Measurements from ENCODE around the gene ARHGAP6. TPM values are rescaled to one million over a fixed set of nuclear protein-coding genes. Genes with fewer than 3 reads are reported as not detected.

The ARHGAP6 gene
- total RNA-seq, 1 experiment from 2014 or later = 0.07 TPM

- Histone ChIP-seq H3K4me2 (ENCODE audit: insufficient read depth, insufficient read length, low read length) (no peak overlapping the region), H2BK12ac (ENCODE audit: insufficient read length, low read depth, low read length) (no peak overlapping the region), H3K9me3 (ENCODE audit: control insufficient read depth, low read depth, low read length) (no peaks in the 10 kb centered on the region), H2AK5ac (ENCODE audit: insufficient read length, low read length) (no peak overlapping the region), H4K5ac (ENCODE audit: insufficient read length, low read depth, low read length) (no peak overlapping the region), H3K79me2 (ENCODE audit: insufficient read depth, low read length) (no peaks in the 10 kb centered on the region), H3K18ac (ENCODE audit: insufficient read length, low read depth, low read length) (no peak overlapping the region), H2BK15ac (ENCODE audit: low read depth, low read length) (no peak overlapping the region), H3T11ph (ENCODE audit: low read length) (no peak overlapping the region), H4K8ac (replicated peaks; ENCODE audit: insufficient read length, low read depth, low read length) (no peak overlapping the region), H4K20me1 (ENCODE audit: control insufficient read depth, insufficient read depth, insufficient read length) (no peaks in the 10 kb centered on the region), H2BK120ac (ENCODE audit: low read depth, low read length, poor library complexity, severe bottlenecking) (no peak overlapping the region), H3K4me1 (ENCODE audit: insufficient read depth, low read length) (no peaks in the 10 kb centered on the region), H4K91ac (ENCODE audit: insufficient read length, low read depth, low read length) (no peak overlapping the region), H3K4ac (ENCODE audit: low read depth, low read length) (no peak overlapping the region), H2AFZ (ENCODE audit: low read length) (no peak overlapping the region), H3K14ac (ENCODE audit: insufficient read depth, low read length) (no peak overlapping the region), H3K27me3 (ENCODE audit: insufficient read depth, low read length) (no peaks in the 10 kb centered on the region), H3K79me1 (ENCODE audit: insufficient read depth, low read depth, low read length, poor library complexity, severe bottlenecking) (no peaks in the 10 kb centered on the region), H3K23ac (ENCODE audit: insufficient read length, low read depth, low read length) (no peak overlapping the region), H3K23me2 (ENCODE audit: insufficient read length, low read depth, low read length, poor library complexity, severe bottlenecking) (no peaks in the 10 kb centered on the region), H3K9ac (ENCODE audit: extremely low read depth, insufficient read length, low read length) (no peak overlapping the region), H2BK5ac (ENCODE audit: insufficient read length, low read length) (no peak overlapping the region), H2BK20ac (ENCODE audit: low read depth, low read length, poor library complexity, severe bottlenecking) (no peak overlapping the region), H3K56ac (ENCODE audit: insufficient read length, low read depth, low read length) (no peak overlapping the region), H3K27ac (ENCODE audit: insufficient read length, low read depth, low read length) (no peak overlapping the region)
- H3K36me3 Mint-ChIP-seq (ENCODE audit: insufficient read depth in 1 of 3, low read depth in 3 of 3) = no peaks in the 10 kb centered on the region
- peaks cover 61 to 62% of the 10 kb centered on the region in 2 experiments for H3K9me3 Mint-ChIP-seq
- H3K4me1 Mint-ChIP-seq = no peaks in the 10 kb centered on the region
- no peak for TF ChIP-seq CTCF (conservative IDR thresholded peaks at IDR 0.05)
- WGBS (ENCODE audit: extremely low coverage, insufficient read length, low lambda C conversion rate) = no CpG with 5 or more reads among the region's 5 CpGs
- no peak overlapping the region for H3K4me3 Mint-ChIP-seq
- no peak for DNase-seq
- H3K27me3 Mint-ChIP-seq (ENCODE audit: low read depth) = peaks cover 2% of the 10 kb centered on the region; the same call in 1 of the 2 replicates
- H3K27ac Mint-ChIP-seq = no peak overlapping the region
Measured at GRCh38 chrX:11462136-11462535, 203.6 kb downstream of the ARHGAP6 start.

Measured in H9 (cell line).